GM11168 (cell line): Measurements from ENCODE around the gene MKRN2.
"Not testable (repeated sequence)": the region's sequence is repeated elsewhere in the genome, so short reads cannot be mapped to it uniquely, and the experiment has no call there.

Source experiments
- in situ Hi-C: fragments of 300-500 bp; cut with MboI; formaldehyde crosslinking; loops from one replicate; pipeline ENCODE4 v1.12.0; 2022; ENCODE audit warnings: low sequenced_read_pairs; ENCODE audit not compliant: unreplicated experiment

Gene MKRN2

DNA sequence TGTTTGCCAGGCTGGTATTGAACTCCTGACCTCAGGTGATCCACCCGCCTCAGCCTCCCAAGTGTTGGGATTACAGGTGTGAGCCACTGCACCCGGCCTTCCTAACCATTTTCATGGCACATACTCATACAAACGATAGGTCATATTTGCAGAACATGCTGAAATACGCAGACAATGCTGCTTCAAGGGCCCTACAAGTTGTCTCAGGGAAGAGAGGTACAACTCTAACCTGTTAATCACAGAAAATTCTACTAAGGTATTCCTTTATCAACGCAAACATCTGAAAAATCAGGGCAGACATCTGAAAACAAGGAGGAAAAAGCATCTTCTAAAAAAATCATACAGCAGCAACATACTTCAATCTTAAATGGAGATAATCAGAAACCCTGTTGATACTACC, 67.2 kb downstream of the MKRN2 start:
- in situ Hi-C loops = no loop called here

- in situ Hi-C loops = not testable (repeated sequence)
Observed at GRCh38 chr3:12624964-12625363, 68.1 kb downstream of the MKRN2 start.

DNA sequence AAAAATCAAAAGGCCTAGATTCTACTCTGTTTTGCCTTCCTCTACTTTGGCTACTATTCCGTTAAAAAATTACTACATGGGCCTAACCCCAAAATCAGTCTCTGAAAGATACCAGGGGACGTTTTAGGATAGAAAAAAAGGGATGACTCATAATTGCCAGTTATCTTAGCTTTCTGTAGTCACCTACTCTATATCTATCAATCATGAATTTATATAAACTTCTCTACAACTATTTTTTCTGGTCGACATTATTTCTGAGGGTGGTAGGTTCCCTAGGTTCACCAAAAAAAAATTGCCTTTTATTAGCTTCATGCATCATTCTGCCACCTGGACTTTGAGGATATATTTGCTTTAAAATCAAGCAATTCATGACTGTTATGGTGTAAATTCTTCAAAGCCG, 70.5 kb downstream of the MKRN2 start:
- in situ Hi-C loops = no loop called here

DNA sequence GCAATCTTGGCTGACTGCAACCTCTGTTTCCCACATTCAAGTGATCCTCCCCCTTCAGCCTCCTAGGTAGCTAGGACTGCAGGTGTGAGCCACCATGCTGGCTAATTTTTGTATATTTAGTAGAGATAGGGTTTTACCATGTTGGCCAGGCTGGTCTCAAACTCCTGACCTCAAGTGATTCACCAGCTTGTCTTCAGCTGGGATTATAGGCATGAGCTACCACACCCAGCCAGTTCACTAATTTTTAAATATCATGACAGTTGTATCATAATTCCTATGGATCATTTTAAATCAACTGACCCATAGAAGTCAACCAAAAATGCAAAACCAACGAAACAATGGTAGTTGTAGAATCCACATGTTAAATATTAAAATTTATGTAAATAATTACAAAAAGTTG, 71.9 kb downstream of the MKRN2 start:
- in situ Hi-C loops = no loop called here

GRCh38 chr3:12629560-12629959, 72.7 kb downstream of the MKRN2 start:
- in situ Hi-C loops = no loop called here

- in situ Hi-C loops = no loop called here
Observed at GRCh38 chr3:12630292-12630691, 73.4 kb downstream of the MKRN2 start.

- in situ Hi-C loops = not testable (repeated sequence)
Observed at GRCh38 chr3:12630843-12631242, 74.0 kb downstream of the MKRN2 start.

- in situ Hi-C loops = no loop called here
Observed at GRCh38 chr3:12632523-12632922, 75.6 kb downstream of the MKRN2 start.

DNA sequence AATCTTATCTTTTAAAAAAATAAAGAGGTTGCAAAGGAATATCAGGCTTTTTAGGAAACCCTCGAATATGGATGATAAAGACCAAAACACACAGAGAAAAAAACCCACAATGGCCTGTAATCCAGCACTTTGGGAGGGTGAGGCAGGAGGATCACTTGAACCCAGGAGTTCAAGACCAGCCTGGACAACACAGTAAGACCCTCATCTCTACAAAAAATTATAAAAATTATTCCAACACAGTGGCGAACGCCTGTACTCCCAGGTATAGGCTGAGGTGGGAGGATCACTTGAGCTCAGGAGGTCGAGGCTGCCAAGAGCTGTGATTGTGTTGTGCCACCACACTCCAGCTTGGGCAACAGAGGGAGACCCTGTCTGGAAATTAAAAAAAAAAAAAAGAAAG, 76.2 kb downstream of the MKRN2 start:
- in situ Hi-C loops = no loop called here
